ENCODE measurements around the gene AMBP. TPM values are rescaled to one million over a fixed set of nuclear protein-coding genes. Genes with fewer than 3 reads are reported as not detected.
"Not testable (repeated sequence)": the region's sequence is repeated elsewhere in the genome, so short reads cannot be mapped to it uniquely, and the experiment has no call there.

The AMBP gene
- total RNA-seq, 1 experiment from 2014 or later: 0.22 TPM

GRCh38 chr9:114085387-114085789, 7.3 kb upstream of the AMBP start:
- intact Hi-C loops (cut with micrococcal nuclease): no loop called here
- Histone ChIP-seq H2AFZ (ENCODE audit: low read length) (no peak overlapping the region), H3K9me2 (replicated peaks; ENCODE audit: low read length) (no peaks in the 10 kb centered on the region), H3K4me3 (ENCODE audit: low read length) (no peak overlapping the region), H3K9ac (ENCODE audit: low read length) (no peak overlapping the region), H3K4me2 (ENCODE audit: low read length) (no peak overlapping the region), H3F3A (ENCODE audit: low read length, unreplicated experiment) (no peaks in the 10 kb centered on the region), H3K36me3 (ENCODE audit: low read depth, low read length) (no peaks in the 10 kb centered on the region), H3K4me1 (ENCODE audit: insufficient read depth, low read length) (peaks cover 8% of the 10 kb centered on the region), H3K79me2 (ENCODE audit: low read length) (no peaks in the 10 kb centered on the region), H4K20me1 (ENCODE audit: low read length) (no peaks in the 10 kb centered on the region), H3K27me3 (ENCODE audit: low read length) (no peaks in the 10 kb centered on the region), H3K9me3 (ENCODE audit: low read length) (no peaks in the 10 kb centered on the region), H3K27ac (ENCODE audit: low read length) (no peak overlapping the region)
- ATAC-seq (no peak), DNase-seq (no peak)
- BruUV-seq (replicated peaks): no TSS peak
- CTCF ChIA-PET: no interaction called here
- TF ChIP-seq, protein P1, sequence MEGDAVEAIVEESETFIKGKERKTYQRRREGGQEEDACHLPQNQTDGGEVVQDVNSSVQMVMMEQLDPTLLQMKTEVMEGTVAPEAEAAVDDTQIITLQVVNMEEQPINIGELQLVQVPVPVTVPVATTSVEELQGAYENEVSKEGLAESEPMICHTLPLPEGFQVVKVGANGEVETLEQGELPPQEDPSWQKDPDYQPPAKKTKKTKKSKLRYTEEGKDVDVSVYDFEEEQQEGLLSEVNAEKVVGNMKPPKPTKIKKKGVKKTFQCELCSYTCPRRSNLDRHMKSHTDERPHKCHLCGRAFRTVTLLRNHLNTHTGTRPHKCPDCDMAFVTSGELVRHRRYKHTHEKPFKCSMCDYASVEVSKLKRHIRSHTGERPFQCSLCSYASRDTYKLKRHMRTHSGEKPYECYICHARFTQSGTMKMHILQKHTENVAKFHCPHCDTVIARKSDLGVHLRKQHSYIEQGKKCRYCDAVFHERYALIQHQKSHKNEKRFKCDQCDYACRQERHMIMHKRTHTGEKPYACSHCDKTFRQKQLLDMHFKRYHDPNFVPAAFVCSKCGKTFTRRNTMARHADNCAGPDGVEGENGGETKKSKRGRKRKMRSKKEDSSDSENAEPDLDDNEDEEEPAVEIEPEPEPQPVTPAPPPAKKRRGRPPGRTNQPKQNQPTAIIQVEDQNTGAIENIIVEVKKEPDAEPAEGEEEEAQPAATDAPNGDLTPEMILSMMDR (conservative IDR thresholded peaks at IDR 0.05; ENCODE audit: low read depth, low read length): no peak
- TF ChIP-seq EZH2phosphoT487 (IDR thresholded peaks at IDR 0.05; ENCODE audit: borderline replicate concordance, low read length): no peak
- no peak for TF ChIP-seq EZH2 (IDR thresholded peaks at IDR 0.05; ENCODE audit: low read length, unreplicated experiment)
- POLR2A ChIA-PET (ENCODE audit: unreplicated experiment): no interaction called here

GRCh38 chr9:114084282-114085073, 6.4 kb upstream of the AMBP start:
- no peaks in the 10 kb centered on the region for H4K20me1 ChIP-seq (ENCODE audit: low read length)
- H3F3A ChIP-seq (ENCODE audit: low read length, unreplicated experiment): no peaks in the 10 kb centered on the region
- H3K9me3 ChIP-seq (ENCODE audit: low read length): no peaks in the 10 kb centered on the region
- no peak for TF ChIP-seq EZH2 (IDR thresholded peaks at IDR 0.05; ENCODE audit: low read length, unreplicated experiment)
- TF ChIP-seq, protein P1 (conservative IDR thresholded peaks at IDR 0.05; ENCODE audit: low read depth, low read length): no peak
- TF ChIP-seq EZH2phosphoT487 (IDR thresholded peaks at IDR 0.05; ENCODE audit: borderline replicate concordance, low read length): no peak
- CTCF ChIA-PET: no interaction called here
- BruUV-seq (replicated peaks): no TSS peak
- no peaks in the 10 kb centered on the region for H3K36me3 ChIP-seq (ENCODE audit: low read depth, low read length)
- intact Hi-C loops (cut with micrococcal nuclease): no loop called here
- no peak overlapping the region for H3K27ac ChIP-seq (ENCODE audit: low read length)
- peaks cover 11% of the 10 kb centered on the region for H3K4me1 ChIP-seq (ENCODE audit: insufficient read depth, low read length)
- H3K9ac ChIP-seq (ENCODE audit: low read length): no peak overlapping the region
- no peak overlapping the region for H3K4me3 ChIP-seq (ENCODE audit: low read length)
- POLR2A ChIA-PET (ENCODE audit: unreplicated experiment): no interaction called here
- no peaks in the 10 kb centered on the region for H3K79me2 ChIP-seq (ENCODE audit: low read length)
- H3K4me2 ChIP-seq (ENCODE audit: low read length): no peak overlapping the region
- no peaks in the 10 kb centered on the region for H3K9me2 ChIP-seq (replicated peaks; ENCODE audit: low read length)
- ATAC-seq: no peak
- no peak overlapping the region for H2AFZ ChIP-seq (ENCODE audit: low read length)
- no peak for DNase-seq
- H3K27me3 ChIP-seq (ENCODE audit: low read length): no peaks in the 10 kb centered on the region

DNA sequence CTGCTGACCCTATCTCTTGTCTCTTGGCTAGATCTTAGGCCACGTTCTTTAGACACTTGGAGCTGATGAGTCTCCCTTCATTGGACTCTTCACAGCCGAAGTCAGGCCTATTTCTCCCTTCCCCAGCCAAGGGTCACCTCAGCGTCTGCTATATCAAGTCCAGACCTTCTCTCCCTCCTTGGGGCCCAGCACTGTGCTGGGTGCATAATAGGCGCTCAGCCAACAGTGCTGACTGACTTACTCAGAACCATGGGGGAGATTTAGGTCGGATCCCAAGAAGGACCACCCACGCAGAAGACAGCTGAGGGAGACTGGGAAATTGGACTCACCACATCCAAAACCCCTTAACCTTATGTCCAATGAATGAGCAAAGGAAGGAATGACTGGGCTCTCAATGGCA, 5.6 kb upstream of the AMBP start:
- H3F3A ChIP-seq (ENCODE audit: low read length, unreplicated experiment): no peaks in the 10 kb centered on the region
- no peaks in the 10 kb centered on the region for H3K27me3 ChIP-seq (ENCODE audit: low read length)
- no peaks in the 10 kb centered on the region for H3K9me2 ChIP-seq (replicated peaks; ENCODE audit: low read length)
- no peak for TF ChIP-seq EZH2phosphoT487 (IDR thresholded peaks at IDR 0.05; ENCODE audit: borderline replicate concordance, low read length)
- TF ChIP-seq, protein P1 (conservative IDR thresholded peaks at IDR 0.05; ENCODE audit: low read depth, low read length): no peak
- TF ChIP-seq EZH2 (IDR thresholded peaks at IDR 0.05; ENCODE audit: low read length, unreplicated experiment): no peak
- H3K4me2 ChIP-seq (ENCODE audit: low read length): no peak overlapping the region
- H3K27ac ChIP-seq (ENCODE audit: low read length): no peak overlapping the region
- H3K79me2 ChIP-seq (ENCODE audit: low read length): no peaks in the 10 kb centered on the region
- ChIA-PET CTCF (no interaction called here), POLR2A (ENCODE audit: unreplicated experiment) (no interaction called here)
- no peak overlapping the region for H2AFZ ChIP-seq (ENCODE audit: low read length)
- intact Hi-C loops (cut with micrococcal nuclease): loop anchor here (2.0 kb wide), 1 partner anchor 25 kb away; no protein-coding TSS in a partner anchor
- H3K36me3 ChIP-seq (ENCODE audit: low read depth, low read length): no peaks in the 10 kb centered on the region
- no peak overlapping the region for H3K9ac ChIP-seq (ENCODE audit: low read length)
- no TSS peak for BruUV-seq (replicated peaks)
- H4K20me1 ChIP-seq (ENCODE audit: low read length): no peaks in the 10 kb centered on the region
- no peaks in the 10 kb centered on the region for H3K9me3 ChIP-seq (ENCODE audit: low read length)
- no peak for DNase-seq
- ATAC-seq: no peak
- peaks cover 11% of the 10 kb centered on the region for H3K4me1 ChIP-seq (ENCODE audit: insufficient read depth, low read length)
- no peak overlapping the region for H3K4me3 ChIP-seq (ENCODE audit: low read length)

DNA sequence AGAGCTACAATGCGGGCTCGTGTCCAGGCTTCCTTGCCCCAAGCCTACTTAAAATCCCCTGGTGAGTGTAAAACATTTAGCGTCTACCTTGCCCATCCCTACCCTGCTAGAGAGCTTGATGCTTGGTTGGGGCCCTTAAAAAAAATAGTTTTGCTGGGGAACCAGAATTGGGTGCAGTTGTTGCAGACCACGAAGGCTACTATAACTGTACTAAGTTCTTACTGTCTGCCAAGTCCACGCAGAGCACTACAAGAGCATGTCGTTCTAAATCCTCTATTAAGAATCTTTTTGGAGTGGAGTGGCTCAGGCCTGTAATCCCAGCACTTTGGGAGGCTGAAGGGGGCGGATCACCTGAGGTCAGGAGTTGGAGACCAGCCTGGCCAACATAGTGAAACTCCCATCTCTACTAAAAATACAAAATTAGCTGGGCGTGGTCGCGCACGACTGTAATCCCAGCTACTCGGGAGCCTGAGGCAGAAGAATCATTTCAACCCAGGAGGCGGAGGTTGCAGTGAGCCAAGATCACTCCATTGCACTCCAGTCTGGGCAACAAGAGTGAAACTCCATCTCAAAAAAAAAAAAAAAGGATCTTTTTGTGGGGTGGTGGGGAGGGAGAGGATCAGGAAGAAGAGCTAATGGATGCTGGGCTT, 4.8 kb upstream of the AMBP start:
- H3K27ac ChIP-seq (ENCODE audit: low read length); H4K20me1 ChIP-seq (ENCODE audit: low read length); BruUV-seq (replicated peaks); H3K9me3 ChIP-seq (ENCODE audit: low read length); ATAC-seq; H2AFZ ChIP-seq (ENCODE audit: low read length); DNase-seq; H3K9me2 ChIP-seq (replicated peaks; ENCODE audit: low read length); H3K27me3 ChIP-seq (ENCODE audit: low read length); H3K36me3 ChIP-seq (ENCODE audit: low read depth, low read length); H3F3A ChIP-seq (ENCODE audit: low read length, unreplicated experiment); H3K4me2 ChIP-seq (ENCODE audit: low read length); H3K9ac ChIP-seq (ENCODE audit: low read length); POLR2A ChIA-PET (ENCODE audit: unreplicated experiment); H3K4me3 ChIP-seq (ENCODE audit: low read length); H3K79me2 ChIP-seq (ENCODE audit: low read length): not testable (repeated sequence)
- H3K4me1 ChIP-seq (ENCODE audit: insufficient read depth, low read length): peaks cover 11% of the 10 kb centered on the region
- intact Hi-C loops (cut with micrococcal nuclease): loop anchor here (1.0 to 2.0 kb wide), 2 partner anchors 26 to 72 kb away; partner anchors contain the start of gene COL27A1
- CTCF ChIA-PET: interaction anchor here (0.5 to 0.7 kb wide), 3 partner anchors 81 to 208 kb away, joined by 3 to 6 read pairs (median 5); no protein-coding TSS in a partner anchor

Measured in PC-3 (cell line).